ENCODE measurements around the gene ZG16B.

DNA sequence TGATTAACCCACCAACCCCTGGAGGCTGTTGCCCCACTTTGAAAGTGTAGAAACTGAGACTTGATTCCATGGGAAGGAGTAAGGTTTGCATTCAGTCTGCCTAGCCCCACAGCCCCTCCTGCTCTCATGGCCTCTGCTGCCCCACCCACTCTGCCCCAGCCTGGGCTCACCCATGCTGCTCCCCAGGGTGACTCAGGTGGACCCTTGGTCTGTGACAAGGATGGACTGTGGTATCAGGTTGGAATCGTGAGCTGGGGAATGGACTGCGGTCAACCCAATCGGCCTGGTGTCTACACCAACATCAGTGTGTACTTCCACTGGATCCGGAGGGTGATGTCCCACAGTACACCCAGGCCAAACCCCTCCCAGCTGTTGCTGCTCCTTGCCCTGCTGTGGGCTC lies 25.4 kb upstream of the ZG16B start:
- TF ChIP-seq POLR2AphosphoS5 (IDR thresholded peaks at IDR 0.05; ENCODE audit: low read depth, low read length) = no peak
- no peak for TF ChIP-seq POLR2A (IDR thresholded peaks at IDR 0.05; ENCODE audit: low read depth, low read length)
- no peak for TF ChIP-seq TAF1 (IDR thresholded peaks at IDR 0.05; ENCODE audit: borderline replicate concordance, low read depth, low read length)

Data from GM12892 (cell line).